GM12892 (cell line): ENCODE measurements around the gene PTAR1.
"Not testable (repeated sequence)": the region's sequence is repeated elsewhere in the genome, so short reads cannot be mapped to it uniquely, and the experiment has no call there.

Source experiments
- DNase-seq: peaks from one replicate; pipeline ENCODE4 v3.0.0; 2011; ENCODE audit not compliant: insufficient read length
- FAIRE-seq: peaks from 2 replicates; lab custom pipeline; 2011; peaks lifted over from hg19 to GRCh38; lab: Jason Lieb, UNC
- POLR2A ChIP-seq: IDR thresholded peaks from 2 replicates; pipeline ENCODE4 v1.6.1; 2011; ENCODE audit warnings: low read depth, low read length, control low read depth
- POLR2AphosphoS5 ChIP-seq: IDR thresholded peaks from 2 replicates; pipeline ENCODE4 v1.6.1; 2011; ENCODE audit warnings: low read depth, low read length, control low read depth
- TAF1 ChIP-seq: IDR thresholded peaks from 2 replicates; pipeline ENCODE4 v1.6.1; 2011; ENCODE audit warnings: low read depth, mild to moderate bottlenecking, control low read depth, low read length, borderline replicate concordance

Gene PTAR1

GRCh38 chr9:69773258-69773657 lies 13.4 kb upstream of the PTAR1 start:
- DNase-seq (no peak), FAIRE-seq (no peak)
- no peak for TF ChIP-seq TAF1
- no peak for TF ChIP-seq POLR2A
- no peak for TF ChIP-seq POLR2AphosphoS5

- DNase-seq (no peak), FAIRE-seq (no peak)
- TF ChIP-seq POLR2AphosphoS5 (no peak), POLR2A (no peak), TAF1 (no peak)
These were observed 12.1 kb upstream of the PTAR1 start for GRCh38 chr9:69771775-69772418.

- FAIRE-seq (no peak), DNase-seq (no peak)
- TF ChIP-seq POLR2AphosphoS5 (no peak), TAF1 (no peak), POLR2A (no peak)
These were observed 8.9 kb upstream of the PTAR1 start for GRCh38 chr9:69768716-69769115.

GRCh38 chr9:69768101-69768500 lies 8.3 kb upstream of the PTAR1 start:
- DNase-seq = no peak
- FAIRE-seq = no peak
- no peak for TF ChIP-seq POLR2AphosphoS5
- TF ChIP-seq POLR2A = no peak
- no peak for TF ChIP-seq TAF1

- not testable (repeated sequence) for FAIRE-seq, DNase-seq
These were observed 4.1 kb upstream of the PTAR1 start for GRCh38 chr9:69763862-69764261.

- DNase-seq (no peak), FAIRE-seq (no peak)
- TF ChIP-seq TAF1 = no peak
- TF ChIP-seq POLR2AphosphoS5 = no peak
- TF ChIP-seq POLR2A = no peak
These were observed 2.7 kb upstream of the PTAR1 start for GRCh38 chr9:69762527-69762926.

- no peak for TF ChIP-seq POLR2AphosphoS5
- no peak for TF ChIP-seq TAF1
- TF ChIP-seq POLR2A = no peak
- DNase-seq (no peak), FAIRE-seq (no peak)
These were observed 433 bp upstream of the PTAR1 start for GRCh38 chr9:69760278-69760610.

GRCh38 chr9:69759021-69759420 lies 790 bp downstream of the PTAR1 start:
- TF ChIP-seq TAF1 (no peak), POLR2A (no peak), POLR2AphosphoS5 (no peak)
- no peak for DNase-seq
- FAIRE-seq = no peak

GRCh38 chr9:69757996-69758675 lies 1.7 kb downstream of the PTAR1 start:
- no peak for DNase-seq
- TF ChIP-seq TAF1 (no peak), POLR2AphosphoS5 (no peak), POLR2A (no peak)
- peak; percentile 14 for FAIRE-seq

GRCh38 chr9:69755205-69755604 lies 4.6 kb downstream of the PTAR1 start:
- DNase-seq (no peak), FAIRE-seq (no peak)
- TF ChIP-seq POLR2A (no peak), TAF1 (no peak), POLR2AphosphoS5 (no peak)

- FAIRE-seq (peak; percentile 21), DNase-seq (no peak)
- TF ChIP-seq TAF1 (no peak), POLR2AphosphoS5 (no peak)
These were observed 6.0 kb downstream of the PTAR1 start for GRCh38 chr9:69753830-69754229.

- DNase-seq = no peak
- FAIRE-seq = no peak
- TF ChIP-seq POLR2AphosphoS5 = no peak
- no peak for TF ChIP-seq TAF1
- no peak for TF ChIP-seq POLR2A
These were observed 9.7 kb downstream of the PTAR1 start for GRCh38 chr9:69750085-69750484.

- no peak for DNase-seq
- FAIRE-seq = no peak
These were observed 11.5 kb downstream of the PTAR1 start for GRCh38 chr9:69748304-69748703.

More at GRCh38 chr9:69748304-69748703, 11.5 kb downstream of the PTAR1 start:
- no peak for TF ChIP-seq TAF1
- TF ChIP-seq POLR2AphosphoS5 = no peak
- TF ChIP-seq POLR2A = no peak
